Stimulated activated CD4-positive, alpha-beta T cell treated with anti-CD3 and anti-CD28 coated beads, Interleukin-12 subunit alpha, Interleukin-12 subunit beta, amount 100 ng/mL, for 48 hours (primary cell): ENCODE data around the gene KCNJ4.

Experiments used
- DNase-seq, 3 donors: peaks; one replicate each; pipeline ENCODE4 v3.0.0-alpha.2; 2020; ENCODE audit warnings: low read depth in 2 of 3, low spot score in 1 of 3

The KCNJ4 gene

DNA sequence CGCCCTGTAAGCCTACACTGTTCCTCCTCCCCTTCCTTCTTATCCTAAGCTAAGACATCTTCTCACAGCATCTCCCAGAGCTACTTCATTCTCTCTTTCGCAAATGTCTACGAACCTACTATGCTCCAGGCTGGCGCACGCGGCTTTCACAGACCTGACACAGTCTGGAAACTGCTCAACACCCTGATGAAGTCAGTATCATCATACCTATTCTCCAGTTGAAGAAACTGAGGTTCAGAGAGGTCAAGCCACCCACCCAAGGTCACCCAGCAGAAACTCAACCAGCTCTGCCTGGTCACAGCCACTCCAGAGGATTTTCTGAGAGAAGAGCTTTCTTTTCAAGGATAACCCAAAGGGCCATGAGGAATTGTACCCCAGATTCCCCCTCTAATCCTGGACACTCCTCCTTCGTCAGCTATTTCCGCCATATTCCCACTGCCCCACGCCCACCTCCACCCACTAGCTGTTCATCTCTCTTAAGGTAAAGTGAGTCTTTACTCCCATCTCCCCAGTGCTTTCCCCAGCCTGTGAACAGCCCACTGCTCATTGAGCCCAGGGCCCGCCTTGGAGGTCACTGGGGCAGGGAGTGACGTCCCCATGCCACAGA, 1.8 kb downstream of the KCNJ4 start:
- no peak for DNase-seq

- DNase-seq: no peak
These were observed 2.5 kb downstream of the KCNJ4 start for GRCh38 chr22:38452373-38453065.

GRCh38 chr22:38451864-38452263, 3.1 kb downstream of the KCNJ4 start:
- DNase-seq: no peak

DNA sequence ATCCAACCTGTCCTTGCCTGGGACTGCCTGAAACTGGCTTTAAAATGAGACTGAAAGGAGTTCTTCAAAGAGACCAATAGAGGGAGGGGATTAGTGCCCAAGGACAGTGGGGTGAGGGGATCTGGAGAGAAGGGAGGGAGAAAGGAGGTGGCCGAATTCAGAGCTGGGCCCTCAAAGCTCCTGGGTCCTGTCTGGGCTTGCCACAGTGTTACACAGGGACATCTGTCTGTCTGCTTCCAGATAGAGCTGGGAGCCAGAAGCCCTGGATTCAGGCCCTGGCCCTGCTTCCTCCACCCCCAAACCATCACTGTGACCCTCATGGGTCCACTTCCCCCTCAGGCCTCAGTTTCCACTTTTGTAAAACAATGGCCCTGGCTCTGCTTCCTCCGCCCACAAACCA, 3.6 kb downstream of the KCNJ4 start:
- no peak for DNase-seq

DNA sequence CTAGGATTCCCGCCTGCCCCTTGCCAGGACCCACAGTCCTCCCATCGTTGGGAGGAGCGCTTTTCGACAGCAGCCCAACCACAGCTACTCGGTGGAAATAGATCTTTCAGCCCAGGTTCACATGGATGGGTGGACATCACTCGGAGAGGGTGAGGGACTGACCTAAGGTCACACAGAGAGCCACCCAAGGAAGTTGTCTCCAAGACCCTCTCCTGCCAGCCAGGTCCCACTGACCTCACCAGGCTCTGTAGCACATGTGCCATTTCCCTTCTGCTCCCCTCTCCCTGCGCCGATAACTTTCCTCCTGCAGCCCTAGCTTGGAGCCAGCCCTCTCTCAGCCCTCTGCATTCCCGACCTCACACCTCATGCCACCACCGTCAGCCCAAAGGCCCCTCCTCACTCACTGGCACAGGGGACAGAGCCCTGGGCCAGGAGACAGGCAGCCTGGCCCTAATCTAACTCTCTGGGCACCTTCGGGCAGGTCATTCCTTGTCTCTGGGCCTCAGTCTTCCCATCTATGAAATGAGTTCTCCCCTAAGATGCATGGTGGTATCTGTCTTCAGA, 4.7 kb downstream of the KCNJ4 start:
- DNase-seq: no peak

GRCh38 chr22:38449776-38450175, 5.2 kb downstream of the KCNJ4 start:
- DNase-seq: no peak

GRCh38 chr22:38448945-38449745, 5.9 kb downstream of the KCNJ4 start:
- DNase-seq: no peak

DNA sequence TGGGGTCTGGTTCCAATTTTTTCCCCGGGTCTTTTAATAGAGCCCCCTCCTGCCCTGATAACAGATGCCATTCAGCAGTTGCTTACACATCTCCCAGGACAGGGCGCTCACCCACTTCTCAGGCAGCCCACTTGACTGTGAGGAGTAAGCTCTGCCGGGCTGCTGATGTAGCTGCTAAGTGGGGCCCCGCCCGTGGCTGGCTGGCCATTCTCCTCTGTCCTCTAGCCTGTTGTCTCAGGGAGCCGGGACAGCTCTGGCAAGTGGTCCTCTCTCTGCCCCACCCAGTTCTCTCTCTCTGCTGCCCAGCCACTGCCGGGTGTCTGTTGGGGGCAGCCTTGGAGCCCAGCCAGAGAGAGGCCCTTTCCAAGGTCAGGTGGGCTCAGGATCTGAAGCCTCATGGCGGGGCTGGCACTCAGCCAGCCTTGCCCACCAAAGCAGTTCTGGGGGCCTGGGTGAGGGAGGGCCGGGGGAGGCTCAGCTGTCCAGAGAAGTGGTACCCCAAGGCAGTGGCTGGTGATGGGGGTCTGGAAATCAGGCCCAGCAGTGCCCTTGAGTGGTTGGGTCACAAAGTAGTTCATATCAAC, 8.9 kb downstream of the KCNJ4 start:
- DNase-seq: no peak

GRCh38 chr22:38444783-38445182, 10.2 kb downstream of the KCNJ4 start:
- no peak for DNase-seq

DNA sequence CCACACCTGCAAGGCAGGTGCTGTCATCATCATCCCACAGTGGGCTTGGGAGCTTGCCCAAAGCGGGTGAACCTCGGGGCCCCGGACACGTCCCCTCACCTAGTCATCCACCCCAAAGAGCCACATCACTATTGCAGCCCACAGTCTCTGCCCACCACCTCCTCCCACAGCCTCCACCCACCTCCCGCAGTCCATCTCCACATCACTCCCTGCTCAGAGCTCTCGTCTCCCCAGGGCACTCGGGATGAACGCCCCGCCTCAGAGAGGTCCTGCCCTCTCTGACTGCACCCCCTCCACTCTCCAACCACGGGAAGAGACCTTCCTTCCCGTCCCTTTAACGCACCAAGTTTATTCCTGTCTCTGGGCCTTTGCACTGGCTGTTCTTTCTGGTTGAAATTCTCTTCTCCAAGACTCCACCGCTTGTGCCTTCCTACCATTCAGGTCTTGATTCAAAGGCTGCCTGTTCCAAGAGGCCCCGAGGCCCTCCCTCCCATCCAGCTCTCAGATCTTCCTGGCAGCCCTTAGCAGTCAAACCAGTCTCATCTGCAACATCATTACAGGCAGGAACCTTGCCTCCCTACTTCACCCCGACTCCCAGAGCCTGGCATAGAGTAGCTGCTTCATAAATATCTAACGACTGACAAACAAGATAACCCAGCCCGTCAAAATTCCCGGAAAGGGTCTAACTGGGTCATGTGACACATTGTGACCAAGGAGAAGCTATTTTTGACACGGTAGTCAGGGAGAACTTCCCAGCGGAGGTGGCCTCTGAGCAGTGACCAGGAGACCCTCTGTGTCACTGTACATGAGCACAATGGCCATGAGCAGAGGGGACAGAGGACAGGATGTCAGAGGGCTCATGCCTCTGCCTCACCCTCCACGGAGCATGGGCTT, 11.1 kb downstream of the KCNJ4 start:
- no peak for DNase-seq

GRCh38 chr22:38442967-38443627, 11.9 kb downstream of the KCNJ4 start:
- no peak for DNase-seq

DNA sequence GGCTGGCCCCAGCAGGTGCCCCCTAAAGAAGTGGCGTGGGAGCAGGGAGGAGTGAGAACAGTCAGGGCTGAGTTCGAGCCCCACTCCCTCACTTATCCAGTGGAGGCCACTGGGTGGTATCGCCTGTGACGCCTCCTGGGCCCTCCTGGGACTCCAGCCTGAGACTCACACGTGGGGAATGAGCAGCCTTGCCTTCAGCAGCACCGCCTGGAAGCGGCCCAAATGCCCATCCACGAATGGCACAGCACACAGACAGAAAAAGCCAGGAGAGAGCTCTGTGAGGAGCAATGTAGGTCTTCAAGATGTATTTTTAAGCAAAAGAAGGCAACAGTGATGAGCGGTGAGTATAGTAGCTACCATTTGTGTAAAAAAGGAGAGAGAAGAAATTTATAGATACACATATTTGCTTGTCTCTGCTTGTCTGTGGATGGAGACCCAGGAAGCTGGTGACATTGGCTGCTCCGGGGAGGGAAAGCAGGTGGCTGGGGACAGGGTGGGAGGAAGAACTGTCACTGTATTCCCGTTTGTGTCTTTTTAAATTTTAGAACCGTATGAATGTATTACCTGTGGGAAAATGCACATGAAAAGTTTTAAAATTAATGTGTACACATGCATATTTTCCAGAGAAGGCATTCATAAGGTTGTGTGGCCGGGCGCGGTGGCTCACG, 13.2 kb downstream of the KCNJ4 start:
- no peak for DNase-seq

GRCh38 chr22:38440747-38441350, 14.2 kb downstream of the KCNJ4 start:
- no peak for DNase-seq

DNA sequence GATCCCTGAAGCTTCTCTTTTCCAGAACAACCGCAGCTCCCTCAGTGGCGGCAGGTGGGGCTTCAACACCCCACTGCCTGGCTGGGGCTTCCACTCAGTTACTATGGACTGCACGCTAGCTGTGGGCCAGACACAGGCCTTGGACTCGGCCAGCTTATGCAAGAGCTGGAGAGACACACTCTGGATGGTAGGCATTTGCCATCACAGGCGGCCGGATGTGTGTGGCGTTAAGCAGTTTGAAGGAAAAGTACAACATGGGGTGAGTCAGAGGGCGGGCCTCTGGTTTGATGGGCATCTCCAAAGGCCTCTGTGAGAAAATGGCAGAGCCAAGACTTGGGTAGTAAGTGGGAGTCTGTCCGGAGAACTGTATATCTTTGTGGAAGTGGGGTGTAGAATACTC, 17.6 kb downstream of the KCNJ4 start:
- DNase-seq: no peak

DNA sequence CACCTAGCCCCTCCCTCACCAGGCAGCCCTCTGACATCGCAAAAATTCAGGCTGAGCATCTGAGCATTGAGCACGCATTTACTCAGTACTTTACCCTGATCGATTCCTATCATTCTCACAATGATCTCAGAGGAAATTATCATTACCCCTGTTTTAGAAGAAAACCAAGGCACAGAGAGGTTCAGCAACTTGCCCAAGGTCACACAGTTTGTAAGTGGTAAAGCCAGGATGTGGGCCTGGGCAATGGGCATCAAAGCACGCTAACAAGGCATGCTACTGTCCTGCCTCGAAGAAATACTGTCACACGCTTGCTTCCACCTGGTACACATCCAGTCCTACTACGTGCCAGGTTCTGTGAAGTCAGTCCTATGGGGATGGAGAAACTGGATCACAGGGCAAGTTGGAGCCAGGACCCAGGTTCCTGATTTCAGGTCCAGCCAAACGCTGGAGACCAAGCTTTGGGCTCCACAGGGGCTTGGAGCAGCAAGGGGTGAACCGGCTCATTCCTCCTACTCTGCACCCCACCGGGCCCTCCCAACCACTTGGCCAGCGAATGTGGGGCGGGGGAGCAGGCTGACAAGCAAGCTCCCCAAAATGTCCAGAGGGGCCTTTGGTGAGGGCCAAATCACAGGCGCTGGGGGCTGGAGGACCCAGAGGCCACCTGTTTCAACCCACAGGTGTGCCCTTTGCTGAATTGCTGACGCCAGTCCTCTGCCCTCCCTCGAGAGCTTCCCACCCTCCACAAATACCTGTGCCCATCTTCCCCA, 18.2 kb downstream of the KCNJ4 start:
- no peak for DNase-seq

DNA sequence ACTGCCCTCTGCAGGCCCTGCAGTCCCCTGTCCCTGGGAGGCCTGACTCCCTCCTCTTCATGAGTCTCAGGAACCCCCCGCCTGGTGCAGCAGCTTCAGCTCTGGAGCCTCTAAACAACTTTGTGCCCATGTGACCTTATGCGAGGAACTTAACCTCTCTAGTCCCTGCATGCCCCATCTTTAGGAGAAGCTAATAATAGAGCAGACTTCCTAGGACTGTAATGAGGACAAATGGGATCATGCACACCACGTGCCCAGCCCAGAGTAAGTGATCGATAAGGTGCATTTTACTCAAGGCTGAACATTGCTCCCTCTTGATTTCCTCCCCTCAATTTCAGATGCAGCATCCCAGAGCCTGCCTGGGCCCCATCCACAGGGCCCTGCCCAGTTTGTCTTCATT, 19.0 kb downstream of the KCNJ4 start:
- no peak for DNase-seq

DNA sequence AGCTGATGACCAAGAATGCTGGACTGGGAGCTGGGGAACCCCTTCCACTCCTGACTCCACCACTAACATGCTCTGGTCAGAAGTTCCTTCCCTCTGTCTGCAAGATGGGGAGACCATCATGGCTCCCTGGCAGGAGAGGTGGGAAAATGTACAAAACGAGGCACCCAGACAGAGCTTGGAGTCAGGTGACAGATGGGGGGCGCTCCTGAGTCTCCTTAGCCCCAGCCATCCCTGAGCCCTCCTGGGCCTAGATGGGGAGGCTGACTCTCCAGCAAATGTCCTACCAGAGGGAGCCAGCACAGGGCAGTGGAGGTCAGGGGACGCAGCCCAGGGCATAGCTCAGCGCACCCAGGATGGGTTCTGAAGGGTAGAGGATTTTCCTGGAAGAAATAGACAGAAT, 20.0 kb downstream of the KCNJ4 start:
- DNase-seq: no peak

- no peak for DNase-seq
These were observed 21.1 kb downstream of the KCNJ4 start for GRCh38 chr22:38433871-38434270.
